Nephron (organoid): Measurements from ENCODE around the gene SPTBN1.
"Not testable (repeated sequence)": the region's sequence is repeated elsewhere in the genome, so short reads cannot be mapped to it uniquely, and the experiment has no call there.

Experiments used
- H3K27ac Mint-ChIP-seq, 3 experiments: 2 replicates each; pipeline ENCODE4 v1.8.0; 2020; ENCODE audit warnings: mixed read lengths in 3 of 3, mild to moderate bottlenecking in 2 of 3, moderate library complexity in 1 of 3
- H3K27me3 Mint-ChIP-seq: 2 replicates; pipeline ENCODE4 v1.8.0; 2021; ENCODE audit warnings: low read depth, mild to moderate bottlenecking, moderate library complexity, mixed read lengths
- H3K36me3 Mint-ChIP-seq: 2 replicates; pipeline ENCODE4 v1.8.0; 2020; ENCODE audit warnings: low read depth, mixed read lengths
- H3K4me1 Mint-ChIP-seq: 2 replicates; pipeline ENCODE4 v1.8.0; 2020; ENCODE audit warnings: mixed read lengths
- H3K4me3 Mint-ChIP-seq, 3 experiments: 2 replicates each; pipeline ENCODE4 v1.8.0; 2020; ENCODE audit warnings: mild to moderate bottlenecking in 3 of 3, mixed read lengths in 3 of 3, moderate library complexity in 2 of 3
- H3K9me3 Mint-ChIP-seq: 2 replicates; pipeline ENCODE4 v1.8.0; 2020; ENCODE audit warnings: mixed read lengths
- CTCF ChIP-seq, 3 experiments: fragments of 200-600 bp; sonication (generic); IDR thresholded peaks; one replicate each; pipeline ENCODE4 v1.5.0; 2021; ENCODE audit warnings: antibody characterized with exemption in 3 of 3; ENCODE audit not compliant: unreplicated experiment in 3 of 3

SPTBN1 gene

GRCh38 chr2:54697934-54698333 is 241.8 kb downstream of the SPTBN1 start:
- Mint-ChIP-seq H3K27me3 (no peaks in the 10 kb centered on the region), H3K36me3 (peaks cover 5% of the 10 kb centered on the region), H3K4me3 (no peak overlapping the region), H3K27ac (no peak overlapping the region), H3K9me3 (peaks cover 19% of the 10 kb centered on the region), H3K4me1 (no peaks in the 10 kb centered on the region)
- no peak for TF ChIP-seq CTCF (IDR thresholded peaks at IDR 0.05; ENCODE audit: unreplicated experiment in 3 of 3)

GRCh38 chr2:54698926-54699325 is 242.8 kb downstream of the SPTBN1 start:
- not testable (repeated sequence) for H3K4me1 Mint-ChIP-seq, H3K27me3 Mint-ChIP-seq, H3K4me3 Mint-ChIP-seq, H3K36me3 Mint-ChIP-seq, H3K27ac Mint-ChIP-seq
- H3K9me3 Mint-ChIP-seq = peaks cover 19% of the 10 kb centered on the region

GRCh38 chr2:54699665-54700064 is 243.5 kb downstream of the SPTBN1 start:
- no peak for TF ChIP-seq CTCF (IDR thresholded peaks at IDR 0.05; ENCODE audit: unreplicated experiment in 3 of 3)
- H3K4me1 Mint-ChIP-seq = no peaks in the 10 kb centered on the region
- no peaks in the 10 kb centered on the region for H3K27me3 Mint-ChIP-seq
- H3K4me3 Mint-ChIP-seq = no peak overlapping the region
- peaks cover 5% of the 10 kb centered on the region for H3K36me3 Mint-ChIP-seq
- H3K9me3 Mint-ChIP-seq = peaks cover 19% of the 10 kb centered on the region
- no peak overlapping the region for H3K27ac Mint-ChIP-seq

GRCh38 chr2:54701029-54701428 is 244.9 kb downstream of the SPTBN1 start:
- Mint-ChIP-seq H3K9me3 (peaks cover 19% of the 10 kb centered on the region), H3K27me3 (no peaks in the 10 kb centered on the region), H3K27ac (no peak overlapping the region), H3K4me1 (no peaks in the 10 kb centered on the region), H3K36me3 (peaks cover 5% of the 10 kb centered on the region), H3K4me3 (no peak overlapping the region)
- no peak for TF ChIP-seq CTCF (IDR thresholded peaks at IDR 0.05; ENCODE audit: unreplicated experiment in 3 of 3)

- H3K4me1 Mint-ChIP-seq = no peaks in the 10 kb centered on the region
- peaks cover 11% of the 10 kb centered on the region for H3K9me3 Mint-ChIP-seq
- H3K4me3 Mint-ChIP-seq = no peak overlapping the region
- H3K27me3 Mint-ChIP-seq = no peaks in the 10 kb centered on the region
- no peak overlapping the region for H3K27ac Mint-ChIP-seq
- no peak for TF ChIP-seq CTCF (IDR thresholded peaks at IDR 0.05; ENCODE audit: unreplicated experiment in 3 of 3)
- H3K36me3 Mint-ChIP-seq = no peaks in the 10 kb centered on the region
Observed at GRCh38 chr2:54704238-54704637, 248.1 kb downstream of the SPTBN1 start.

GRCh38 chr2:54704688-54705605 is 248.8 kb downstream of the SPTBN1 start:
- H3K9me3 Mint-ChIP-seq = peaks cover 11% of the 10 kb centered on the region
- peak; percentile 57 to 76 (median 63) for TF ChIP-seq CTCF (IDR thresholded peaks at IDR 0.05; ENCODE audit: unreplicated experiment in 3 of 3)
- H3K27me3 Mint-ChIP-seq = no peaks in the 10 kb centered on the region
- no peak overlapping the region for H3K4me3 Mint-ChIP-seq
- no peaks in the 10 kb centered on the region for H3K36me3 Mint-ChIP-seq
- H3K4me1 Mint-ChIP-seq = no peaks in the 10 kb centered on the region
- no peak overlapping the region for H3K27ac Mint-ChIP-seq
